GM12875 (cell line): Measurements from ENCODE around the gene ZNF566.
A peak's percentile ranks its signal among the peaks of the same experiment; 100 is the strongest.

Experiments used
- H3K4me3 ChIP-seq: one replicate; pipeline ENCODE4 v1.5.1; 2011; ENCODE audit warnings: low read depth, low read length, control low read depth
- TF ChIP-seq, protein P1 (sequence below): IDR thresholded peaks from 2 replicates; pipeline ENCODE4 v1.5.1; 2011; ENCODE audit warnings: low read depth, mild to moderate bottlenecking, control low read depth, inconsistent platforms, low read length, moderate library complexity, borderline replicate concordance; ENCODE audit not compliant: insufficient read depth

The ZNF566 gene

DNA sequence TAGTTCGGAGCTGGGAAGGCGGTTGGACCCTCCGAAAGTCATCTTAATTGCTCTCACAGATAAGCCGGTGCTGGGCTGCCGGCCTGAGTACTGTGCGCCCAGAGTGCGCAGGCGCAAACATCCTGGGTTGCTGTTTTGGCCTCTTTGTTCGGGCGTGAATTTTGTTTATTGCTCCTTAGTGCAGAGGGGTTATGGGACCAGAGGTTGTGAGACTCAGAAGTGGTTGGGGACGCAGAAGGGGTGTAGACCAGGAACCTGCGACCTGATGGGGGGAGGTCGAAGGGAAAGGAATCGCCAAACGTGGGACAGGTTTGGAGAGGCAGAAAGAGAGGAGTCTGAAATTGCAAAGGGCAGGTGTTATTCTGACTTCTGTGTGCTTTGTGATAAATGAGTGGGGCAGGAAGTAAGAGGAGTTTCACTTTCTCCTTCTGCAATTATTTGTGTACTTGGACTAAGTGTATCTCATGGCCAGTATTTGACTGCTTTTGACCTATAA, 607 bp upstream of the ZNF566 start:
- TF ChIP-seq, protein P1, sequence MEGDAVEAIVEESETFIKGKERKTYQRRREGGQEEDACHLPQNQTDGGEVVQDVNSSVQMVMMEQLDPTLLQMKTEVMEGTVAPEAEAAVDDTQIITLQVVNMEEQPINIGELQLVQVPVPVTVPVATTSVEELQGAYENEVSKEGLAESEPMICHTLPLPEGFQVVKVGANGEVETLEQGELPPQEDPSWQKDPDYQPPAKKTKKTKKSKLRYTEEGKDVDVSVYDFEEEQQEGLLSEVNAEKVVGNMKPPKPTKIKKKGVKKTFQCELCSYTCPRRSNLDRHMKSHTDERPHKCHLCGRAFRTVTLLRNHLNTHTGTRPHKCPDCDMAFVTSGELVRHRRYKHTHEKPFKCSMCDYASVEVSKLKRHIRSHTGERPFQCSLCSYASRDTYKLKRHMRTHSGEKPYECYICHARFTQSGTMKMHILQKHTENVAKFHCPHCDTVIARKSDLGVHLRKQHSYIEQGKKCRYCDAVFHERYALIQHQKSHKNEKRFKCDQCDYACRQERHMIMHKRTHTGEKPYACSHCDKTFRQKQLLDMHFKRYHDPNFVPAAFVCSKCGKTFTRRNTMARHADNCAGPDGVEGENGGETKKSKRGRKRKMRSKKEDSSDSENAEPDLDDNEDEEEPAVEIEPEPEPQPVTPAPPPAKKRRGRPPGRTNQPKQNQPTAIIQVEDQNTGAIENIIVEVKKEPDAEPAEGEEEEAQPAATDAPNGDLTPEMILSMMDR: no peak
- H3K4me3 ChIP-seq: peak overlapping the region; percentile 81

DNA sequence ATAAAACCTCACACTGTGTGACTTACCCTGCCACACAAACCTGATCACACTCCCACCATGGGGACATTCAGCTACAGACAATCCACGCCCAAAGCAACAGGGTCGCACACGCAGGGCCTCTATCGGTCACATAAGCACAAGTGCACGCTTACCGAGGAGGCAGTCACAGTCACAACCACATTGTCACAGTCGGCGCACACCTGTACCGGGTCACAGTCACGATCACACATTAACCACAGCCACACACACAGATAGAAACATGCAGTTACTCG, 579 bp downstream of the ZNF566 start:
- TF ChIP-seq, protein P1: 0 out of 2 replicates have a peak, but pooled peaks have one; percentile 7
- H3K4me3 ChIP-seq: peak overlapping the region; percentile 81

DNA sequence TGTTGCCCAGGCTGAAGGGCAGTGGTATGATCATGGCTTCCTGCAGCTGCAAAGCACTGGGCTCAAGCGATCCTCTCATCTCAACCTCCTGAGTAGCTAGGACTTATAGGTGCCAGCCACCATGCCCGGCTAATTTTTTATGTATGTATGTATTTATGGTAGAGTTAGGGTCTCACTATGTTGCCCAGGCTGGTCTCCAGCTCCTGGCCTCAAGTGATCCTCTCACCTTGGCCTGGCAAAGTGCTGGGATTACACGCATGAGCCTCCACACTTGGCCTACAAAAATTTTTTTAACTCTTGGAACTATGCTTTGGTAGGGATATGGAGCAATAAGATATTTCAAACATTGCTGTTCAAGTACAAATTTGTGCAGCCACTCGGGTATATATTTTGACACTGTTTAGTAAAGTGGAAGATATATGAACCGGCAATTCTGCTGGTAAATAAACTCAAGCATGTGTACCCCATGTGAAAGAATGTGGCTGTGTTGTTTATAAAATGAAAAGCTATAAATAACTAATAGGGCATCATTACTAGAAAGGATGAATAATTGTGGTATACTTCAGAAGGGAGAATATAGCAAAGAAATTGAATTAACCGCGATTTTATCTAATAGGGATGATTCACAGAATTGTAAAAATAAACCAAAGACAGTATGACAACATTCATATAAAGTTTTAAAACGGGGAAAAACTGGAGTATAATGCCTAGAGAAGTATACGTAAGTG, 1.1 kb downstream of the ZNF566 start:
- TF ChIP-seq, protein P1: no peak
- peak overlapping the region; percentile 81 for H3K4me3 ChIP-seq

DNA sequence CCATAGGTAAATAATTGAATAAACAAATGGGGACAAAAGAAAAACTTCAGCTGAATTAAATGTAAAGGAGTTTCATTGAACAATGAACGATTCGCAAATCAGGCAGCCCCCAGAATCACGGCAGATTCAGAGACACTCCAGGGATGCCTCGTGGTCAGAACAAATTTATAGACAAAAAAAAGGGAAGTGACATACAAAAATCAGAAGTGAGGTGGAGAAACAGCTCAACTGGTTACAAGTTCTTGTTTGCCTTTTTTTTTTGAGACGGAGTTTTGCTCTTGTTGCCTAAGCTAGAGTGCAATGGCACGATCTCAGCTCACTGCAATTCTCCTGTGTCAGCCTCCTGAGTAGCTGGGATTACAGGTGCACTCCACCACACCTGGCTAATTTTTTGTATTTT, 5.7 kb downstream of the ZNF566 start:
- H3K4me3 ChIP-seq: no peak overlapping the region
- TF ChIP-seq, protein P1: no peak

DNA sequence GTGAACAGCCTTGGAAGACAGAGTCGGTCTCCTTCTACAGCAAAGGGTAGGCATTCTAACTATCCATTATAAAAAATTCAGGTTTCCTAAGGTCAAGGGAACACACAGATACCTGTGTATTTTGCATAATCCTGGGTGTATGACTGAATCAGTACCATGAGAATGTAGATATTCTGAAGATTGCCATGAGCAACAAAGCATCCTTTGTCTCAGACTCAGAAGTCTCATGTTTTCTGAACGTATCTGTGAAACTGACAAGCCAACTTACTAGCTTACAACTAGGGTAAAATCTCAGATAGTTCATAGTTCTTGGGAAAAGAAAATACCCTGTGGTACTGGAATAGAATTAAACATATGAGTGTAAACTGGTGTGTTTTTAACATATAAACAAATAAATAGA, 6.5 kb downstream of the ZNF566 start:
- TF ChIP-seq, protein P1: no peak
- no peak overlapping the region for H3K4me3 ChIP-seq

DNA sequence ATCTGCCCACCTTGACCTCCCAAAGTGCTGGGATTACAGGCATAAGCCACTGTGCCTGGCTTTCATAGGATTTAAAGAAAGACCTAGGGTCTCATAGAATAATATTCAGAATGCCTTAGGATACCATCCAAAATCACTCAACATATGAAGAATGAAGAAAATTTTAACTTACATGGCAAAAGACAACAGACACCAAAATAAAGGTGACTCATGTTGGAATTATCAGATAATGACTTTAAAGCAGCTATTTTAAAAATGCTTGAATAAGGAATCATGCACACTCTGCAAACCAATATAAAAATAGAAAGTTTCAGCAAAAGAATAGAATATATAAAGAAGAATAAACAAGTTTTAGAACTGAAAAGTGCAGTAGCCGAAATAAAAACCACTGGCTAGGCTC, 29.3 kb downstream of the ZNF566 start:
- TF ChIP-seq, protein P1: no peak
- H3K4me3 ChIP-seq: no peak overlapping the region

DNA sequence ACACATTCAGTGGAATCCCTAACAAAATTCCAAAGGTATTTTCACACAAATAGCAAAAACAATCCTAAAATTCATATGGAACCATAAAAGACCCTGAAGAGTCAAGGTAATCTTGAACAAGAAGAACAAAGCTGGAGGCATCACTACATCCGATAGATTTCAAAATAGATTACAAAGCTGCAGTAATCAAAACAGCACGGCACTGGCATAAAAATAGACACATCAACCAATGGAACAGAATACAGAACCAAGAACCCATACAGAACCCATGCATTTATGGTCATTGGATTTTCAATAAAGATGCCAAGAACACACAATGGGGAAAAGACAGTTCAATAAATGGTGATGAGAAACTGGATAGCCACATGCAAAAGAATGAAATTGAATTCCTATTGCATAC, 32.5 kb downstream of the ZNF566 start:
- TF ChIP-seq, protein P1: no peak
- no peak overlapping the region for H3K4me3 ChIP-seq
